Naive thymus-derived CD4-positive, alpha-beta T cell (primary cell): ENCODE data around the gene TMEM213. TPM values are rescaled to one million over a fixed set of nuclear protein-coding genes. Genes with fewer than 3 reads are reported as not detected.

Experiments
- ATAC-seq: fragments of 150-1000 bp; cut with Tn5 transposase; 2 replicates; pipeline ENCODE4 v1.10.0; 2021; ENCODE audit warnings: mild to moderate bottlenecking, moderate library complexity
- CTCF ChIA-PET: fragments of 350-600 bp; sonication (Branson Sonifier 250); formaldehyde crosslinking; loops from one replicate; lab custom pipeline; 2021; ENCODE audit warnings: antibody characterized with exemption; lab: Charles Lee
- POLR2A ChIA-PET: fragments of 350-600 bp; sonication (Branson Sonifier 250); formaldehyde crosslinking; loops from one replicate; lab custom pipeline; 2021; ENCODE audit warnings: antibody characterized with exemption, inconsistent platforms; lab: Charles Lee
- DNase-seq, 9 donors: peaks; one replicate each; pipeline versions ENCODE4 v3.0.0 to v3.0.0-alpha.2; 2020 to 2022; ENCODE audit warnings: mixed read lengths in 1 of 9
- H3K27ac ChIP-seq: one replicate; pipeline ENCODE4 v1.7.0; 2013; ENCODE audit warnings: mild to moderate bottlenecking, low read depth, low read length, moderate library complexity
- H3K27me3 ChIP-seq, 2 donors: one replicate each; pipeline ENCODE4 v1.7.0; 2013; ENCODE audit warnings: low read length in 2 of 2, mild to moderate bottlenecking in 2 of 2, moderate library complexity in 2 of 2; ENCODE audit not compliant: control insufficient read depth in 2 of 2, insufficient read depth in 2 of 2
- H3K36me3 ChIP-seq, 3 experiments: 1 replicate in 2 of 3; 2 replicates in 1 of 3; pipeline ENCODE4 v1.7.0; 2013; ENCODE audit warnings: low read length in 3 of 3, mild to moderate bottlenecking in 3 of 3, moderate library complexity in 1 of 3; ENCODE audit not compliant: insufficient read depth in 3 of 3, control insufficient read depth in 2 of 3
- H3K4me1 ChIP-seq, 2 donors: one replicate each; pipeline ENCODE4 v1.7.0; 2013; ENCODE audit warnings: low read length in 2 of 2, mild to moderate bottlenecking in 2 of 2, moderate library complexity in 1 of 2; ENCODE audit not compliant: control insufficient read depth in 2 of 2, insufficient read depth in 2 of 2
- H3K4me3 ChIP-seq: 2 replicates; pipeline ENCODE4 v1.7.0; 2013; ENCODE audit warnings: mild to moderate bottlenecking, low read length
- H3K9me3 ChIP-seq, 3 experiments: 1 replicate in 2 of 3; 2 replicates in 1 of 3; pipeline ENCODE4 v1.7.0; 2013; ENCODE audit warnings: low read length in 3 of 3; ENCODE audit not compliant: control insufficient read depth in 2 of 3
- H3K27ac Mint-ChIP-seq, 9 donors: one replicate each; pipeline ENCODE4 v1.8.0; 2020 to 2022; ENCODE audit warnings: mixed read lengths in 9 of 9, mild to moderate bottlenecking in 8 of 9, moderate library complexity in 5 of 9, inconsistent platforms in 2 of 9
- H3K27me3 Mint-ChIP-seq, 5 donors: one replicate each; pipeline ENCODE4 v1.8.0; 2021 to 2022; ENCODE audit warnings: mixed read lengths in 5 of 5, mild to moderate bottlenecking in 1 of 5
- H3K36me3 Mint-ChIP-seq, 5 donors: one replicate each; pipeline ENCODE4 v1.8.0; 2020 to 2022; ENCODE audit warnings: mixed read lengths in 5 of 5, mild to moderate bottlenecking in 3 of 5, inconsistent platforms in 1 of 5
- H3K4me1 Mint-ChIP-seq, 7 donors: one replicate each; pipeline ENCODE4 v1.8.0; 2020 to 2022; ENCODE audit warnings: mixed read lengths in 7 of 7, mild to moderate bottlenecking in 3 of 7, inconsistent platforms in 1 of 7
- H3K4me3 Mint-ChIP-seq, 10 donors: one replicate each; pipeline ENCODE4 v1.8.0; 2020 to 2022; ENCODE audit warnings: mild to moderate bottlenecking in 10 of 10, mixed read lengths in 10 of 10, moderate library complexity in 6 of 10, inconsistent platforms in 2 of 10
- H3K9me3 Mint-ChIP-seq, 11 donors: one replicate each; pipeline ENCODE4 v1.8.0; 2020 to 2022; ENCODE audit warnings: mixed read lengths in 11 of 11, mild to moderate bottlenecking in 4 of 11, inconsistent platforms in 1 of 11, moderate library complexity in 1 of 11
- intact Hi-C, 2 donors: fragments of 100-400 bp; cut with micrococcal nuclease; formaldehyde crosslinking; loops; one replicate each; pipeline ENCODE4 v1.15.1; 2023
- polyA plus RNA-seq, 2 donors: library from polyadenylated mRNA; unstranded; fragments of 300-500 nt; fragmentation: Illumina TruSeq; gene quantifications; one replicate each; pipeline ENCODE4 v1.2.3, GENCODE V29; 2021
- total RNA-seq, 6 experiments: library from RNA in 5 of 6; stranded (reverse) in 5 of 6; gene quantifications; 1 replicate in 5 of 6; 2 replicates in 1 of 6; pipeline ENCODE4 v1.2.3 and lab custom pipeline; 2021 to 2026

TMEM213 gene
- total and polyA plus RNA-seq, 7 experiments from 2014 or later: 1.3 TPM; not detected in 6

GRCh38 chr7:138882249-138882648 is 84.5 kb downstream of the TMEM213 start:
- POLR2A ChIA-PET: interaction anchor here (0.6 kb wide), 1 partner anchor 313 kb away, joined by 5 read pairs; no protein-coding TSS in a partner anchor
- no peak for ATAC-seq
- peak overlapping the region in 2 of 10 donors; percentile 15 to 44 for H3K4me3 Mint-ChIP-seq

GRCh38 chr7:138885383-138886147 is 87.8 kb downstream of the TMEM213 start:
- Histone ChIP-seq H3K36me3 (no peaks in the 10 kb centered on the region), H3K27me3 (no peaks in the 10 kb centered on the region), H3K4me3 (no peak overlapping the region), H3K27ac (no peak overlapping the region), H3K9me3 (no peaks in the 10 kb centered on the region), H3K4me1 (peaks cover 3 to 4% of the 10 kb centered on the region in 2 donors)
- ChIA-PET POLR2A (interaction anchor here (0.7 to 1.6 kb wide), 7 partner anchors 10 to 243 kb away, joined by 3 to 7 read pairs (median 6); no protein-coding TSS in a partner anchor), CTCF (interaction anchor here (1.1 to 2.7 kb wide), 13 partner anchors 9 to 724 kb away, joined by 3 to 37 read pairs (median 11); partner anchors contain the start of gene KIAA1549)
- DNase-seq (no peak), ATAC-seq (no peak)
- intact Hi-C loops: loop anchor here (1.0 to 10.0 kb wide), 12 partner anchors 9 to 345 kb away; partner anchors contain the start of genes KIAA1549 (in 2 of the 2) and ZC3HAV1L (in 1 of the 2)
- Mint-ChIP-seq H3K9me3 (no peaks in the 10 kb centered on the region), H3K27me3 (peaks cover 0 to 8% (median 0%) of the 10 kb centered on the region in 5 donors), H3K27ac (peak overlapping the region in 1 of 9 donors; percentile 7), H3K4me3 (no peak overlapping the region), H3K36me3 (peaks cover 0 to 2% (median 0%) of the 10 kb centered on the region in 5 donors), H3K4me1 (peaks cover 3 to 33% (median 24%) of the 10 kb centered on the region in 7 donors)

More at GRCh38 chr7:138882249-138882648, 84.5 kb downstream of the TMEM213 start:
- Histone ChIP-seq H3K27me3 (no peaks in the 10 kb centered on the region), H3K9me3 (no peaks in the 10 kb centered on the region), H3K4me3 (no peak overlapping the region), H3K4me1 (peaks cover under 1 to 4% of the 10 kb centered on the region in 2 donors), H3K36me3 (no peaks in the 10 kb centered on the region), H3K27ac (no peak overlapping the region)
- peaks cover 3 to 22% (median 18%) of the 10 kb centered on the region in 7 donors for H3K4me1 Mint-ChIP-seq
- CTCF ChIA-PET: no interaction called here
- H3K27ac Mint-ChIP-seq: peak overlapping the region in 5 of 9 donors; percentile 5 to 57 (median 11)
- H3K36me3 Mint-ChIP-seq: peaks cover 0 to 2% (median 0%) of the 10 kb centered on the region in 5 donors
- intact Hi-C loops: loop anchor here in 1 of 2 donors (10.0 kb wide), 1 partner anchor 163 kb away; no protein-coding TSS in a partner anchor
- no peak for DNase-seq
- H3K27me3 Mint-ChIP-seq: peaks cover 0 to 4% (median 0%) of the 10 kb centered on the region in 5 donors
- no peaks in the 10 kb centered on the region for H3K9me3 Mint-ChIP-seq

- ATAC-seq (peak; percentile 91), DNase-seq (peak in 7 of 9 donors; percentile 63 to 82 (median 78))
- Mint-ChIP-seq H3K27ac (peak overlapping the region; percentile 9 to 88 (median 61)), H3K4me1 (peaks cover 3 to 32% (median 23%) of the 10 kb centered on the region in 7 donors), H3K9me3 (no peaks in the 10 kb centered on the region), H3K36me3 (peaks cover 0 to 2% (median 0%) of the 10 kb centered on the region in 5 donors), H3K4me3 (peak overlapping the region in 7 of 10 donors; percentile 41 to 67 (median 60)), H3K27me3 (peaks cover 0 to 13% (median 0%) of the 10 kb centered on the region in 5 donors)
- CTCF ChIA-PET: interaction anchor here (0.5 to 2.7 kb wide), 29 partner anchors 9 to 725 kb away, joined by 3 to 37 read pairs (median 4); partner anchors contain the start of gene KIAA1549
- Histone ChIP-seq H3K27ac (no peak overlapping the region), H3K27me3 (no peaks in the 10 kb centered on the region), H3K36me3 (no peaks in the 10 kb centered on the region), H3K4me3 (no peak overlapping the region), H3K4me1 (peaks cover 3 to 4% of the 10 kb centered on the region in 2 donors), H3K9me3 (no peaks in the 10 kb centered on the region)
- POLR2A ChIA-PET: interaction anchor here (0.7 to 1.6 kb wide), 11 partner anchors 9 to 242 kb away, joined by 3 to 7 read pairs (median 4); no protein-coding TSS in a partner anchor
- intact Hi-C loops: loop anchor here (1.0 to 10.0 kb wide), 12 partner anchors 10 to 344 kb away; partner anchors contain the start of genes KIAA1549 (in 2 of the 2) and ZC3HAV1L (in 1 of the 2)
Measured at GRCh38 chr7:138886501-138886917, 88.7 kb downstream of the TMEM213 start.

GRCh38 chr7:138887085-138887710 is 89.4 kb downstream of the TMEM213 start:
- ChIA-PET CTCF (interaction anchor here (0.5 to 2.7 kb wide), 26 partner anchors 9 to 726 kb away, joined by 3 to 37 read pairs (median 7); partner anchors contain the start of gene KIAA1549), POLR2A (interaction anchor here (0.5 to 1.6 kb wide), 10 partner anchors 13 to 241 kb away, joined by 3 to 7 read pairs (median 4); no protein-coding TSS in a partner anchor)
- Mint-ChIP-seq H3K27me3 (peaks cover 0 to 16% (median 0%) of the 10 kb centered on the region in 5 donors), H3K9me3 (no peaks in the 10 kb centered on the region), H3K27ac (peak overlapping the region in 3 of 9 donors; percentile 29 to 81 (median 79)), H3K4me3 (peak overlapping the region in 1 of 10 donors; percentile 18), H3K36me3 (peaks cover 0 to 2% (median 0%) of the 10 kb centered on the region in 5 donors), H3K4me1 (peaks cover 3 to 25% (median 16%) of the 10 kb centered on the region in 7 donors)
- Histone ChIP-seq H3K4me1 (peaks cover 3 to 4% of the 10 kb centered on the region in 2 donors), H3K36me3 (no peaks in the 10 kb centered on the region), H3K27ac (no peak overlapping the region), H3K27me3 (no peaks in the 10 kb centered on the region), H3K4me3 (no peak overlapping the region), H3K9me3 (no peaks in the 10 kb centered on the region)
- no peak for DNase-seq
- ATAC-seq: no peak
- intact Hi-C loops: loop anchor here (2.0 to 10.0 kb wide), 3 partner anchors 150 to 240 kb away; partner anchors contain the start of gene ZC3HAV1L (in 1 of the 2)

Other genes with a start within 250 kb of the TMEM213 start
- under 1 TPM in 1 of 5 experiments, not detected in 4; 0.74 TPM for gene SVOPL, start 96.6 kb upstream of the TMEM213 start, total RNA-seq
- gene SVOPL, start 96.6 kb upstream of the TMEM213 start, polyA plus RNA-seq: under 1 TPM; 0.47 to 0.64 TPM
- not detected for gene ATP6V0A4, start 202 bp downstream of the TMEM213 start, total RNA-seq
- gene ATP6V0A4, start 202 bp downstream of the TMEM213 start, polyA plus RNA-seq: not detected
- gene KIAA1549, start 183.4 kb downstream of the TMEM213 start, total RNA-seq: under 1 TPM in 4 of 5 experiments, not detected in 1; 0.16 to 0.56 (median 0.25) TPM
- not detected for gene KIAA1549, start 183.4 kb downstream of the TMEM213 start, polyA plus RNA-seq
- 10 to 100 TPM in 1 of 5 experiments, 1 to 10 TPM in 1, under 1 TPM in 3; 0.35 to 26.7 (median 0.78) TPM for gene ZC3HAV1L, start 238.0 kb downstream of the TMEM213 start, total RNA-seq
- gene ZC3HAV1L, start 238.0 kb downstream of the TMEM213 start, polyA plus RNA-seq: under 1 TPM in 1 of 2 donors, not detected in 1; 0.13 TPM